Progenitor cell of endocrine pancreas (in vitro differentiated cells): Measurements from ENCODE around the gene SCYL3. TPM values are rescaled to one million over a fixed set of nuclear protein-coding genes. Genes with fewer than 3 reads are reported as not detected.
"Not testable (repeated sequence)": the region's sequence is repeated elsewhere in the genome, so short reads cannot be mapped to it uniquely, and the experiment has no call there.

ENCODE experiments used
- DNase-seq: peaks from one replicate; pipeline ENCODE4 v3.0.0; 2021; ENCODE audit warnings: low spot score; ENCODE audit not compliant: unreplicated experiment
- H3K27ac Mint-ChIP-seq: 2 replicates; pipeline ENCODE4 v1.8.0; 2021; ENCODE audit warnings: mild to moderate bottlenecking, moderate library complexity, mixed read lengths
- H3K27me3 Mint-ChIP-seq: 2 replicates; pipeline ENCODE4 v1.8.0; 2021; ENCODE audit warnings: mixed read lengths
- H3K36me3 Mint-ChIP-seq: 2 replicates; pipeline ENCODE4 v1.8.0; 2022; ENCODE audit warnings: mixed read lengths; ENCODE audit not compliant: insufficient read depth
- H3K4me1 Mint-ChIP-seq: 2 replicates; pipeline ENCODE4 v1.8.0; 2021; ENCODE audit warnings: low read depth, mixed read lengths
- H3K4me3 Mint-ChIP-seq: 2 replicates; pipeline ENCODE4 v1.8.0; 2021; ENCODE audit warnings: low read depth, mild to moderate bottlenecking, moderate library complexity, mixed read lengths
- H3K9me3 Mint-ChIP-seq: 2 replicates; pipeline ENCODE4 v1.8.0; 2021; ENCODE audit warnings: low read depth, mixed read lengths
- total RNA-seq: library from RNA; stranded (reverse); gene quantifications from 2 replicates; pipeline ENCODE4 v1.2.1, GENCODE V29; 2021
- TF ChIP-seq, protein P1 (sequence below): fragments of 200-600 bp; sonication (generic); IDR thresholded peaks from one replicate; pipeline ENCODE4 v1.5.0; 2021; ENCODE audit warnings: antibody characterized with exemption, mild to moderate bottlenecking; ENCODE audit not compliant: unreplicated experiment

SCYL3 gene
- total RNA-seq, 1 donor from 2014 or later = 14.8 TPM

DNA sequence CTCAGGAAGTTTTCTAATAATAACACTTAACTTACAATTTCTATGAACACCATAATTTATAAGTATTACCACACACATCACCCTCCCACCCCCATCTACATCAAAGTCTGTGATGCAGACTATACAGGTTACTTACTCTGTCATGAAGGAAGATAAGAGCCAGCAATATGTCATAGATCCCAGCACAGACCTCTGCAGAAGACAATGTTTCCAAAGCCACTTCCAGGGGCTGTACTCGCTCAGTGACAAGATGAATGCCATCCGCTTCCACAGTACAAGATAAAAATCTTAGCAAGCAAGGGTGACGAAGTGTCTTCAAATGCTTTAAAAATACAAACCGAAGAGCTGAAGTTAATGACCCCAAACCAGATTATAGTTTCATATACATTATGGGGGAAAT is 15.2 kb downstream of the SCYL3 start:
- H3K4me1 Mint-ChIP-seq = no peaks in the 10 kb centered on the region

GRCh38 chr1:169877800-169878491 is 15.8 kb downstream of the SCYL3 start:
- Mint-ChIP-seq H3K4me1 (no peaks in the 10 kb centered on the region), H3K9me3 (peaks cover 4% of the 10 kb centered on the region), H3K36me3 (peaks cover 44% of the 10 kb centered on the region), H3K4me3 (no peak overlapping the region), H3K27ac (no peak overlapping the region), H3K27me3 (no peaks in the 10 kb centered on the region)
- no peak for DNase-seq
- TF ChIP-seq, protein P1, sequence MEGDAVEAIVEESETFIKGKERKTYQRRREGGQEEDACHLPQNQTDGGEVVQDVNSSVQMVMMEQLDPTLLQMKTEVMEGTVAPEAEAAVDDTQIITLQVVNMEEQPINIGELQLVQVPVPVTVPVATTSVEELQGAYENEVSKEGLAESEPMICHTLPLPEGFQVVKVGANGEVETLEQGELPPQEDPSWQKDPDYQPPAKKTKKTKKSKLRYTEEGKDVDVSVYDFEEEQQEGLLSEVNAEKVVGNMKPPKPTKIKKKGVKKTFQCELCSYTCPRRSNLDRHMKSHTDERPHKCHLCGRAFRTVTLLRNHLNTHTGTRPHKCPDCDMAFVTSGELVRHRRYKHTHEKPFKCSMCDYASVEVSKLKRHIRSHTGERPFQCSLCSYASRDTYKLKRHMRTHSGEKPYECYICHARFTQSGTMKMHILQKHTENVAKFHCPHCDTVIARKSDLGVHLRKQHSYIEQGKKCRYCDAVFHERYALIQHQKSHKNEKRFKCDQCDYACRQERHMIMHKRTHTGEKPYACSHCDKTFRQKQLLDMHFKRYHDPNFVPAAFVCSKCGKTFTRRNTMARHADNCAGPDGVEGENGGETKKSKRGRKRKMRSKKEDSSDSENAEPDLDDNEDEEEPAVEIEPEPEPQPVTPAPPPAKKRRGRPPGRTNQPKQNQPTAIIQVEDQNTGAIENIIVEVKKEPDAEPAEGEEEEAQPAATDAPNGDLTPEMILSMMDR = no peak

More for the DNA sequence above, 15.2 kb downstream of the SCYL3 start:
- TF ChIP-seq, protein P1 = no peak
- H3K9me3 Mint-ChIP-seq = no peaks in the 10 kb centered on the region
- H3K27me3 Mint-ChIP-seq = no peaks in the 10 kb centered on the region
- no peak overlapping the region for H3K27ac Mint-ChIP-seq
- no peak for DNase-seq
- peaks cover 42% of the 10 kb centered on the region for H3K36me3 Mint-ChIP-seq
- H3K4me3 Mint-ChIP-seq = no peak overlapping the region

DNA sequence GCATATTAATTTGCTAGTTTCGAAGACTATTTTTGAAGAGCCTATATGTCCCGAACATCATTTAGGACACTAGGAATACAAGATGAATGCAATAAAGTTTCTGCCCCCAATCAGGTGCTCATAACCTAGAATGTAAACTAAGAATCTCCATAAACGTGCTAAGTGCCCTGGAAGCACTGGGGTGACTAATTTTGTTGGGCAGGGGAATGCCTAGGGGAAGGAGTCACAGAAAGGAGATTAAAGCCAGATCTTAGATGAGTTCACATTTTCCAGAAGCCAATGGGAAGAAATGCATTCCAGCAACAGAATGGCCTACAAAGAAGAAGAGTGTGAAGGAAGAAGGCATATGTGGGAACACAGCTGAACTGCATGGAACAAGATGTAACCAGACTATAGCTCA is 19.5 kb downstream of the SCYL3 start:
- H3K27me3 Mint-ChIP-seq = no peaks in the 10 kb centered on the region
- no peak for DNase-seq
- H3K9me3 Mint-ChIP-seq = peaks cover 13% of the 10 kb centered on the region
- H3K4me3 Mint-ChIP-seq = no peak overlapping the region
- no peaks in the 10 kb centered on the region for H3K4me1 Mint-ChIP-seq
- H3K27ac Mint-ChIP-seq = no peak overlapping the region
- TF ChIP-seq, protein P1 = no peak
- peaks cover 62% of the 10 kb centered on the region for H3K36me3 Mint-ChIP-seq

- no peak for DNase-seq
- Mint-ChIP-seq H3K4me3 (no peak overlapping the region), H3K4me1 (no peaks in the 10 kb centered on the region), H3K27ac (no peak overlapping the region), H3K9me3 (peaks cover 13% of the 10 kb centered on the region), H3K36me3 (peaks cover 62% of the 10 kb centered on the region), H3K27me3 (no peaks in the 10 kb centered on the region)
- TF ChIP-seq, protein P1 = no peak
These were observed 20.0 kb downstream of the SCYL3 start for GRCh38 chr1:169873582-169874199.

DNA sequence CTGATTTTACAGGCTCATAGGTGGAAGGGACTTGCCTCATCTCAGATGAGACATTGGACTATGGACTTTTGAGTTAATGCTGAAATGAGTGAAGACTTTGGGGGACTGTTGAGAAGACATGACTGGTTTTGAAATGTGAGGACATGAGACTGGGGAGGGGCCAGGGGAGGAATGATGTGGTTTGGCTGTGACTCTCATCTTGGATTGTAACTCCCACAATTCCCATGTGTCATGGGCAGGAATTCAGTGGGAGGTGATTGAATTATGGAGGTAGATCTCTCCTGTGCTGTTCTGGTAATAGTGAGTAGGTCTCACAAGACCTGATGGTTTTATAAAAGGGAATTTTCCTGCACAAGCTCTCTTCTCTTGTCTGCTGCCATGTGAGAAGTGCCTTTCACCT is 20.8 kb downstream of the SCYL3 start:
- peaks cover 13% of the 10 kb centered on the region for H3K9me3 Mint-ChIP-seq
- peaks cover 67% of the 10 kb centered on the region for H3K36me3 Mint-ChIP-seq
- H3K4me3 Mint-ChIP-seq = no peak overlapping the region
- TF ChIP-seq, protein P1 = no peak
- H3K4me1 Mint-ChIP-seq = no peaks in the 10 kb centered on the region
- no peaks in the 10 kb centered on the region for H3K27me3 Mint-ChIP-seq
- peak overlapping the region; percentile 54 for H3K27ac Mint-ChIP-seq
- DNase-seq = no peak

DNA sequence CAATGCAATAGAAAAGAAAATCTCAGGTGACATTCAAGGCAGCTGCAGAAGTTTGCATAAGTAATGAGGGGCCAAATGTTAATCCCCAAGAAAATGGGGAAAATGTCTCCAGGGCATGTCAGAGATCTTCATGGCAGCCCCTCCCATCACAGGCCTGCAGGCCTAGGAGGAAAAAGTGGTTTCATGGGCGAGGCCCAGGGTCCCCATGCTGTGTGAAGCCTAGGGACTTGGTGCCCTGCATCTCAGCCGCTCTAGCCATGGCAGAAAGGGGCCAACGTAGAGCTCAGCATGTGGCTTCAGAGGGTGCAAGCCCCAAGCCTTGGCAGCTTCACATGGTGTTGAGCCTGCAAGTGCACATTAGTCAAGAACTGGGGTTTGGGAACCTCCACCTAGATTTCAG is 21.7 kb downstream of the SCYL3 start:
- H3K9me3 Mint-ChIP-seq = peaks cover 13% of the 10 kb centered on the region
- not testable (repeated sequence) for H3K4me1 Mint-ChIP-seq, H3K4me3 Mint-ChIP-seq, H3K27me3 Mint-ChIP-seq, H3K27ac Mint-ChIP-seq, DNase-seq
- H3K36me3 Mint-ChIP-seq = peaks cover 66% of the 10 kb centered on the region
